Suprapubic skin (tissue), 4 donors: ENCODE data around the gene CEACAM18. TPM values are rescaled to one million over a fixed set of nuclear protein-coding genes. Genes with fewer than 3 reads are reported as not detected.

Experiments
- DNase-seq, 2 donors: peaks; one replicate each; pipeline ENCODE4 v3.0.0-alpha.2; 2019; ENCODE audit warnings: low spot score in 2 of 2
- H3K27ac ChIP-seq: fragments of 200-600 bp; sonication (generic); one replicate; pipeline ENCODE4 v1.5.1; 2019
- H3K27me3 ChIP-seq: fragments of 200-600 bp; sonication (generic); one replicate; pipeline ENCODE4 v1.5.1; 2019
- H3K36me3 ChIP-seq: fragments of 200-600 bp; sonication (generic); one replicate; pipeline ENCODE4 v1.5.1; 2019
- H3K4me1 ChIP-seq: fragments of 200-600 bp; sonication (generic); one replicate; pipeline ENCODE4 v1.5.1; 2019
- H3K4me3 ChIP-seq: fragments of 200-600 bp; sonication (generic); one replicate; pipeline ENCODE4 v1.5.1; 2019; ENCODE audit warnings: mild to moderate bottlenecking
- H3K9me3 ChIP-seq: fragments of 200-600 bp; sonication (generic); one replicate; pipeline ENCODE4 v1.5.1; 2019
- EP300 ChIP-seq: sonication (generic); formaldehyde crosslinking; IDR thresholded peaks from one replicate; pipeline ENCODE4 v1.6.1; 2017; ENCODE audit warnings: antibody characterized with exemption
- POLR2A ChIP-seq, 2 donors: fragments of 450-650 bp; IDR thresholded peaks; one replicate each; pipeline ENCODE4 v1.6.1; 2017; ENCODE audit warnings: antibody characterized with exemption in 2 of 2, mild to moderate bottlenecking in 2 of 2, moderate library complexity in 2 of 2
- POLR2AphosphoS5 ChIP-seq, 3 donors: sonication (generic); formaldehyde crosslinking; IDR thresholded peaks; one replicate each; pipeline ENCODE4 v1.6.1; 2017; ENCODE audit warnings: antibody characterized with exemption in 3 of 3
- WGBS: methylation state at CpG from one replicate; pipeline ENCODE4 v1.1.5; 2018; 5-methylcytosine and 5-hydroxymethylcytosine counted together
- total RNA-seq, 4 donors: library from RNA; depleted of rRNA; stranded (reverse); fragments of >200 nt; gene quantifications; one replicate each; pipeline ENCODE4 v1.1.0, GENCODE V29; 2016
- TF ChIP-seq, protein P1 (sequence below), 2 donors: fragments of 200-600 bp in 1 of 2; fragments of 450-650 bp in 1 of 2; sonication (generic) in 1 of 2; IDR thresholded peaks; one replicate each; pipeline ENCODE4 v1.5.1; 2016 to 2019; ENCODE audit warnings: antibody characterized with exemption in 2 of 2, mild to moderate bottlenecking in 1 of 2, moderate library complexity in 1 of 2

The CEACAM18 gene
- total RNA-seq, 4 donors from 2014 or later: not detected

DNA sequence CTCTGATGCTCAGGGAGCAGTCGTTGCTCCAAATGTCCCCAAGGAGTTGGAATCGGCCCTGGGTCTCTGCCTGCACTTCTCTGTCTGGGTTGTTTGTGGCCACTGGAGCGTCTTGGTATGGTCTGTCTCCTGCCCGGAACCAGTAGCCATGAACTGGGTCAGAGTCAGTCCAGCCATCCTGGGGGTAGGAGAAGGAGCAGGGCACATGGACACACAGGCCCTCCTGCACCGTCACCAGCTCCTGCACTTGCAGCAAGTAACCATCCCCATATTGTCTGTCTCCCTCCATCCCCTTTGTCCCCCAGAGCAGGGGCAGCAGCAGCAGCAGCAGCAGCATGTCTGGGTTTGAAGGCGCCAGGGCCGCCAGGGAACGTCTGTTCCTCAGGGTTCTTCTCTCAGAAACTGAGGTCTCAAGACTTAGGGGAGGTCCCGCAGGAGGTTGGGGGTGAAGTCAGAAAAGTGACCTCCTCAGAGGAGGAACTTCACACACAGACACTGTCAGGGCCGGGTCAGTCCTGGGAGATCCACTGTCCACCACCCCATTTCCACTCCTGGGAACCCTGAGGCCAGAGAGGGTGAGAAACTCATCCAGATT lies 20.2 kb upstream of the CEACAM18 start, which contains the start of gene SIGLEC8:
TSS of gene SIGLEC8 (minus strand) at position 404 of the 595 bp plus-strand sequence. CDS start at position 337, 67 bp downstream.
- 57% methylated on average over 5 of the region's 10 CpGs for WGBS
- peak in 1 of 2 donors; percentile 62 for DNase-seq
- no peak within 1 kb of the TSS for H3K27ac ChIP-seq

DNA sequence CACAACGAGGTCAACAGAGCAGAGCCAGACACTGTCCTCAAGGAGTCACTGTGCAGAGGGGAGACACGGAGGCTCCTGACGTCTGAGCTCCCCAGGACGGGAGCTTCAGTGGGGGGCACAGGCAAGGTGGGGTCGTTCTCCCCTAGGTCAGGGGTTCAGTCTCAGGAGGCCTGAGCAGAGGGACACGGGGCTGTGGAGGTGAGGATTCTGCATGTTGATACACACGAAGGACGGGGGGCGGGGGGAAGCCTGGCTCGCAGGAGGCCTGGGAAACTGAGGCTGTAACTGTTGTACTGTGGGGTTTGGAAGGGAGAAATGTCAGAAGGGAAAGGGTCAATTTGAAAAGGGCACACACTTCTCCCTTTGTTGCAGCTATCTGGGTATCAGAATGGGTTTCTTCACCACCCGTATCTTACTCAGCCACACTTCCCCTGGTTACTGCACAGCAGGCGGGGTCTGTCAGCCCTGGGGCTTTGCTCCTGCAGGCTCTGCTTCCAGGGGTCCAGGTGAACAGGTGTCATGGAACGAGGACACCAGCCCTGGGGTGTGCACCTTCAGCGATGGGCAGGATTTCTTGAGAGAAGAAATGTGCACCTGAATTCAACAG lies 19.3 kb upstream of the CEACAM18 start:
- peak in 1 of 2 donors; percentile 55 for DNase-seq
- no peaks in the 10 kb centered on the region for H3K36me3 ChIP-seq
- H3K27ac ChIP-seq: no peak overlapping the region
- WGBS: 78% methylated on average over 12 of the region's 14 CpGs
- H3K9me3 ChIP-seq: no peaks in the 10 kb centered on the region
- peaks cover 48% of the 10 kb centered on the region for H3K27me3 ChIP-seq
- no peak overlapping the region for H3K4me3 ChIP-seq
- TF ChIP-seq POLR2A (IDR thresholded peaks at IDR 0.05): no peak
- TF ChIP-seq, protein P1, sequence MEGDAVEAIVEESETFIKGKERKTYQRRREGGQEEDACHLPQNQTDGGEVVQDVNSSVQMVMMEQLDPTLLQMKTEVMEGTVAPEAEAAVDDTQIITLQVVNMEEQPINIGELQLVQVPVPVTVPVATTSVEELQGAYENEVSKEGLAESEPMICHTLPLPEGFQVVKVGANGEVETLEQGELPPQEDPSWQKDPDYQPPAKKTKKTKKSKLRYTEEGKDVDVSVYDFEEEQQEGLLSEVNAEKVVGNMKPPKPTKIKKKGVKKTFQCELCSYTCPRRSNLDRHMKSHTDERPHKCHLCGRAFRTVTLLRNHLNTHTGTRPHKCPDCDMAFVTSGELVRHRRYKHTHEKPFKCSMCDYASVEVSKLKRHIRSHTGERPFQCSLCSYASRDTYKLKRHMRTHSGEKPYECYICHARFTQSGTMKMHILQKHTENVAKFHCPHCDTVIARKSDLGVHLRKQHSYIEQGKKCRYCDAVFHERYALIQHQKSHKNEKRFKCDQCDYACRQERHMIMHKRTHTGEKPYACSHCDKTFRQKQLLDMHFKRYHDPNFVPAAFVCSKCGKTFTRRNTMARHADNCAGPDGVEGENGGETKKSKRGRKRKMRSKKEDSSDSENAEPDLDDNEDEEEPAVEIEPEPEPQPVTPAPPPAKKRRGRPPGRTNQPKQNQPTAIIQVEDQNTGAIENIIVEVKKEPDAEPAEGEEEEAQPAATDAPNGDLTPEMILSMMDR (IDR thresholded peaks at IDR 0.05): no peak
- no peak for TF ChIP-seq POLR2AphosphoS5 (IDR thresholded peaks at IDR 0.05)
- no peak for TF ChIP-seq EP300
- H3K4me1 ChIP-seq: no peaks in the 10 kb centered on the region

More for the DNA sequence above, 20.2 kb upstream of the CEACAM18 start, which contains the start of gene SIGLEC8:
- H3K4me3 ChIP-seq: no peak within 1 kb of the TSS
- no peaks in the 10 kb centered on the region for H3K36me3 ChIP-seq
- peaks cover 46% of the 10 kb centered on the region for H3K27me3 ChIP-seq
- TF ChIP-seq EP300: no peak
- TF ChIP-seq POLR2A (IDR thresholded peaks at IDR 0.05): no peak
- TF ChIP-seq, protein P1 (IDR thresholded peaks at IDR 0.05): no peak
- TF ChIP-seq POLR2AphosphoS5 (IDR thresholded peaks at IDR 0.05): no peak
- H3K4me1 ChIP-seq: no peaks in the 10 kb centered on the region
- H3K9me3 ChIP-seq: no peaks in the 10 kb centered on the region

DNA sequence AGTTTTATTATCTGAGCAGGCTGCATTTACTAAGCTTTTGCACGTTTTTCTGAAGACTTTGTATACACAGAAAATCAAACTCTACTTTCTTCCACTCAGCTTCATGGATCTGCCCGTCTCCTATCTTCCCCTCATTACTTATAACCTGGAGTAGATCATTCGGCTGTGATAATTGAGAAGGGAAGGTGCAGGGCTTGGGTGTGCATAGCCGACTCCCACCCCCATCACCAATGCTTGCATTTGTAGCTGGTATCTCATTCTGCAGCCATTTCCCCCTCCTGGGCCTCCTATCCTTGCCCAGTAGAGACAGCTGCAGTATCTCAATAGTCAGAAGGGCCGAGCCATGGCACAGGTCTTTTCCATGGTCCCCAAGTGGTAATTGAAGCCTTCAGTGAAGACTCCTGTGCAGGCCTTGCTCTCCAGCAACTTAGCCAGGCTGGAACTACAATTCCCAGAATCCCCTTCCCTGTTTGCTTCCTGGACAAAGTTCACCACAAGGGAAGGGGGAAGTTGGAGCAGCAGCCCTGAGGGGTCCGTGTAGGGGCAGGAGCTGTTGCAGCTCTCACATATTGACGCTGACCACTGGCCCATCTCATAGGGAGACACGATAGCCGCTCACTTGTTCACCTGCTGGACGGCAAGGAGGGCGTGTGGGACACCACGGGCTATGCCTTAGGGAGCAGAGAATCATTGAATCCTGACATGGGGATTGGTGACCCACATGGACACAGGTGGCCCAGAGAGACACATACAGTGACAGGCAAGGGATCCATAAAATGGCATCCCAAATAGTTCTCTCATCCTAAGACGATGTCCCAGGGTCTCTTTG lies 18.0 kb upstream of the CEACAM18 start:
- 49% methylated on average over 12 of the region's 13 CpGs for WGBS
- Histone ChIP-seq H3K4me3 (no peak overlapping the region), H3K27me3 (peaks cover 44% of the 10 kb centered on the region), H3K36me3 (no peaks in the 10 kb centered on the region), H3K27ac (no peak overlapping the region), H3K4me1 (no peaks in the 10 kb centered on the region), H3K9me3 (no peaks in the 10 kb centered on the region)
- TF ChIP-seq EP300: no peak
- TF ChIP-seq, protein P1 (IDR thresholded peaks at IDR 0.05): no peak
- TF ChIP-seq POLR2A (IDR thresholded peaks at IDR 0.05): no peak
- no peak for TF ChIP-seq POLR2AphosphoS5 (IDR thresholded peaks at IDR 0.05)
- DNase-seq: peak in 1 of 2 donors; percentile 40

DNA sequence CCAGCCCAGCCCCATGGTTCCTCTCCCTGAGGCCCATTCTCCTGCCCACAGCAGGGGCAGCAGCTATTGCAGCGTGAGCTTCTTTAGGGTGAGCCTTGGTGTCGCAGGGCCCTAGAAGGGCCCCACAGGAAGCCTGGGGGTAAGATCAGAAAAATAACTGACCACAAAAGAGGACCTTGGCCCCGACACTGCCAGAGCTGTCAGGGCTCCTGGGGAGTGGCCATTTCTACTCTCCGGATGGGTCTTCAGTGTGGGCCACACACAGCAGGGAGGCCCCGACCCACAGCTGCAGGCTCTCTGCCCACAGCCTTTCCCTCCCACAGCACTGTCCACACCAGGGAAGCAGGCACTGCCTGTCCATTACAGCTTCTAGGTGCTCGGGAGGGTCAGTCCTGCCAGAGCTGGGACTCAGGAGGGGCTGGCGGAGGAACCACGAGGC lies 16.6 kb upstream of the CEACAM18 start:
- Histone ChIP-seq H3K27me3 (peaks cover 43% of the 10 kb centered on the region), H3K27ac (no peak overlapping the region), H3K4me1 (no peaks in the 10 kb centered on the region), H3K4me3 (no peak overlapping the region), H3K36me3 (no peaks in the 10 kb centered on the region), H3K9me3 (no peaks in the 10 kb centered on the region)
- peak in 1 of 2 donors; percentile 69 for DNase-seq
- no peak for TF ChIP-seq EP300
- WGBS: 59% methylated on average over 5 of the region's 8 CpGs

DNA sequence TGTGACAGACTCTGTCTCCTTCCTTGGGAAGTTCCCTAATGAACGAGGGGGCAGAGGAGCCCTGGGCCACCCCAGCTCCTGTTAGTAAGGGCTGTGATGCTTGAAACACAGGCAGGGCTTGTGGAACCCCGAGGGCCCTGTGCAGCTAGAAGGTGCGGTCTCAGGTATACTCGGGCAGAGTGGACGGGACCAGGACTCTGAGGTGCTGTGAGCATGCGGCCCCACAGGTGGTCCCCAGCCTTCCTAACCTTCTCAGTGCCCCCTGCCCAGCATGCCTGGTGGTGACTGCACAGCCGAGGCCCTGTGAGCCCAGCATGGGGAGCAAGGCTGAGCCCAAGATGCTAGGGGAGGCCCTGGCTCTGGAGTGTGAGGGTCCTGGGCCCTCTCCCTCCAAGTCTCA lies 16.1 kb upstream of the CEACAM18 start:
- WGBS: 17% methylated on average over 1 of the region's 7 CpGs

More for the DNA sequence above, 16.1 kb upstream of the CEACAM18 start:
- no peaks in the 10 kb centered on the region for H3K4me1 ChIP-seq
- TF ChIP-seq, protein P1 (IDR thresholded peaks at IDR 0.05): no peak
- TF ChIP-seq EP300: no peak
- TF ChIP-seq POLR2AphosphoS5 (IDR thresholded peaks at IDR 0.05): no peak
- no peak for TF ChIP-seq POLR2A (IDR thresholded peaks at IDR 0.05)
- H3K4me3 ChIP-seq: no peak overlapping the region
- DNase-seq: peak in 1 of 2 donors; percentile 72
- no peaks in the 10 kb centered on the region for H3K9me3 ChIP-seq
- H3K27ac ChIP-seq: no peak overlapping the region
- H3K27me3 ChIP-seq: peaks cover 42% of the 10 kb centered on the region
- no peaks in the 10 kb centered on the region for H3K36me3 ChIP-seq
